GM18951 (cell line): ENCODE results near the gene FUT2.

ENCODE experiments used
- POLR2A ChIP-seq: IDR thresholded peaks from 4 replicates; pipeline ENCODE4 v1.6.1; 2011; ENCODE audit warnings: mild to moderate bottlenecking; ENCODE audit not compliant: insufficient read length, insufficient read depth; ENCODE audit errors: extremely low read depth
- in situ Hi-C: fragments of 300-500 bp; cut with MboI; formaldehyde crosslinking; loops from one replicate; pipeline ENCODE4 v1.12.0; 2022; ENCODE audit warnings: low sequenced_read_pairs, mixed read lengths, inconsistent platforms; ENCODE audit not compliant: unreplicated experiment

Gene FUT2

DNA sequence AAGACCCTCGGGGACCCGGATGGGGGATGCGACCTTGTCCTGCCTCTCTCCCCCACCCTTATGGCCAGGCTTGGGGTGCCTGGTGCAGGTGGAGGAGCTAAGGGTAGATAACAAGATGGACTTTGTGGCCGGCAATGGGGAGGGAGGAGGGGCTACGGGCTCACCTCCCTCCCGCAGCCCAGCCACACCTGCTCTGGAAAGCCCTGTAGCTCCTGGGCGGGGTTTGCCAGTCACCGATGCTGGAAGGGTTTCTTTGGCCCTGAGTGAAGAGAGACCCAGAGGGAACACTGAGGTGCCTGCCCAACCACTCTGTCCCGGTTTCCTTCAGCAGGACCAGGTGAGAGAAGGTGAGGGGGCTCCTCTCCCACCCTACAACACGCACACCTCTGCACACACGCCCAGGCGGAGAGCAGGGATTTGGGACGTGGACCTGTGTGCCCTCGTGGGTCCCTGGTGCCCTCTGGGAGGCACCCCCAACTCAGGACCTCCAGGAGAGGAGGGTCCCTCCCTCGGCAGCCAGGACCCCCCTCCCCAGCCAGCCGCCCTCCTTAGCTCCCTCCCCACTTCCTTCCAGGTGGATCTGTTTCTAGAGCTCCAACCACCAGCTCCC lies at the start of gene FUT2:
Gene FUT2, plus strand, starts transcription at position 229 of the 610 bp plus-strand sequence. CDS start 6,986 bp downstream, outside the sequence.
- no peak for TF ChIP-seq POLR2A
- in situ Hi-C loops, result no loop called here

DNA sequence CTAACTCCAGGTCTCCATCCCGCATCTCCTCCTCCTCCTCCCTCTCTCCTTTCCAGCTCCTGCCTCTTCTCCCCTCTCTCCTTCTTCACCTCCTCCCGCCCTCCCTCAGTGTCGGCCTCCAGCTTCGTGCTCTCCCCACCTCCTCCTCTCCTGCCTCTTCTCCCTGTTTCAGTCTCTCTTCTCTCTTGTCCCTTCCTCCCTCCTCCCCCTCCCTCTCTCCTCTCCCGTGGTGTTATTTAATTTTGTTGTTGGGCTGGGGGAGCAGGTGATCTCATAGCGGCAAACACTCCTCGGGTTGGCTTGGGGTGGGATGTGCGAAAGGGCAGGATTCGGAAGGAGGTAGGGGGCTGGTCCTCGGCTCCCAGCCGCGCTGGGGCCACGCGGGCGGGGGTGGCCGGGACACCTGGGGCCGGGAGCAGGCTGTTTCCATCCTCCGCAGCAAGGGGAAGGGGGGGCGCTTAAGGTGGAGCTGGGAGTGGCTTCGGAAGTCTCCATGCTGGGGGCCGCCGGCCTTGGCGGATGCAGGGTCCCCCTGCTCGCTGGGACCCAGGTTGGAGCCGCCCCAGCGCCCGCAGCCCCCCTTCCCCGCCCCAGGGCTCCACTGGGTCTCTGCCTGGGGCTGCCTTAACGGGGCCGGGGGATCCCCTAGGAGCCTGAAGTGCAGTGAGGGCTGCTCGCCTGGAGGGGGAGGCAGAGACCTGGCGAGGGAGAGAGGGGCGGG lies 49.6 kb upstream of the FUT2 start, which contains the start of gene CA11:
Gene CA11, minus strand, starts transcription at position 187 of the 721 bp plus-strand sequence. CDS start 555 bp downstream, outside the sequence.
- TF ChIP-seq POLR2A, result peak; percentile 40
- in situ Hi-C loops, result no loop called here

DNA sequence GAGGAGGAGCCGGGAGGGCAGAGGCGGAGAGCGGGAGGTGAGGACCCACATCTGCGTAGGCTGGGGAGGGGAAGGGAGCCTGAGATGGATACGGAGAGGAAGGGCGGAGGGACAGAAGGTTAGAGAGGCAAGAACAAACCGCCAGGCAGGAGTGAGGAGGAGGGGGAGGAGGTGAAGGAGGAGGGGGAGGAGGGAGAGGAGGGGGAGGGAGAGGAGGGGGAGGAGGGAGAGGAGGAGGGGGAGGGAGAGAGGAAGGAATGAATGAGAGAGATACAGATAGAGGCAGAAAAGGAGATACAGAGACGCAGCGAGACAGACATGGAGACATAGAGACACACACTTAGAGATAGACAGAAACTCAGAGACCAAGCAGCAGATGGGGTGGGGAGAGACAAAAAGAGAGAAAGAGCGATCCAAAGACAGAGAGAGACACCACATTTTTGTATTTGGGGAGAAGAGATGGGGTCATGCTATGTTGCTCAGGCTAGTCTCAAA lies 49.0 kb upstream of the FUT2 start:
- TF ChIP-seq POLR2A, result no peak
- in situ Hi-C loops, result no loop called here

DNA sequence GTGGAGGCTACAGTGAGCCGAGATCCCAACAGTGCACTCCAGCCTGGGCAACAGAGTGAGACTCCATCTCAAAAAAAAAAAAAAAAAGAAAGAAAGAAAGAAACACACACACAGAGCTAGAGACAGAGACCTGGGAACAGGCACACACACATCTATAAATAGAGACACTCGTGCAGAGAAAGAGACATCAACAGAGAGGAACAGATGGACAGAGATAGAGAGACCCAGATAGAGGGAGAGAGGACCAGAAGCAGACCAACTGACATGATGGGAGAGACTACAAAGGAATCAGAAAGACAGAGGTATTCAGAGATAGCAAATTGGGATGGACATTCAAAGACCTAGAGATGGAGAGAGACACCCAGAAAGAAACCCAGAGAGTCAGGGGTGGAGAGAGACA lies 47.6 kb upstream of the FUT2 start:
- no peak for TF ChIP-seq POLR2A
- in situ Hi-C loops, result no loop called here

DNA sequence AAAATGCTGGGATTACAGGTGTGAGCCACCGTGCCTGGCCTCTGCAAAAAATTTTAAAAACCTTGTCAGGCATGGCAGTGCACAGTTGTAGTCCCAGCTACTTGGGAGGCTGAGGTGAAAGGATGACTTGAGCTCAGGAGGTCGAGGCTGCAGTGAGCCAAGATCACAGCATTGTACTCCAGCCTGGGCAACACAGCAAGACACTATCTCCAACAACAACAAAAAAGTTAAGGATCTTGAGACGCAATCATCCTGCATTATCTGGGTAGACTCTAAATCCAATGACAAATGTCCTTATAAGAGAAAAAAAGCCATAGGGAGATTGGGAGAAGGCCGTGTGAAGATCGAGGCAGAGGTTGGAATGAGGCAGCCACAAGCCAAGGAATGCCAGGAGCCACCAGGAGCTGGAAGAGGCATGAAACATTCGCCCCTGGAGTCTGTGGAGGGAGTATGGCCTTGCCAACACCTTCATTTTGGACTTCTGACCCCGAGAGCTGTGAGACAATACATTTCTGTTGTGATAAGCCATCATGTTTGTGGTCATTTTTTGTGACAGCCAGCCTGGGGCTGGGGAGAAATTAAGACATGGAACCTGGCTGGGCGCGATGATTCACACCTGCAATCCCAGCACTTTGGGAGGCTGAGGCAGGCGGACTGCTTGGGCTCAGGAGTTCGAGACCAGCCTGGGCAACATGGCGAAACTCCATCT lies 44.6 kb upstream of the FUT2 start:
- in situ Hi-C loops, result loop anchor here (10.0 kb wide), 1 partner anchor 334 kb away; no protein-coding TSS in a partner anchor
- TF ChIP-seq POLR2A, result no peak

DNA sequence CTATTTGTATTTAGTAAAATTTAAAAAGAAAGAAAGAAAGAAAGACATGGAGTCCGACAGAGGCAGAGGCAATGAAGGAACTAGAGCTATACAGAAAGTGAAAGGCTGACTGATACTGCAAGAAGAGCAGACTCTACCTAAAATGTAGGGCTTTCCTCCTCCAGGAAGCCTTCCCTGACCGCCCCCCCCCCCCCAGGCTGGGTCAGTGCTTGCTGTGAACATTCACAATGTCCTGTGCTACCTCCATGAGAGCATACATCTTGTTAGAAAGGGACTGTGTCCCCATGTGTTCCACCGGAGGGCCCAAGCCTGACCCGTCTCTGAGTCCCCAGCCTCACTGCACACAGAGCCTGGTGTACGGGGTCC lies 44.1 kb upstream of the FUT2 start:
- no peak for TF ChIP-seq POLR2A
- in situ Hi-C loops, result loop anchor here (10.0 kb wide), 1 partner anchor 333 kb away; no protein-coding TSS in a partner anchor

DNA sequence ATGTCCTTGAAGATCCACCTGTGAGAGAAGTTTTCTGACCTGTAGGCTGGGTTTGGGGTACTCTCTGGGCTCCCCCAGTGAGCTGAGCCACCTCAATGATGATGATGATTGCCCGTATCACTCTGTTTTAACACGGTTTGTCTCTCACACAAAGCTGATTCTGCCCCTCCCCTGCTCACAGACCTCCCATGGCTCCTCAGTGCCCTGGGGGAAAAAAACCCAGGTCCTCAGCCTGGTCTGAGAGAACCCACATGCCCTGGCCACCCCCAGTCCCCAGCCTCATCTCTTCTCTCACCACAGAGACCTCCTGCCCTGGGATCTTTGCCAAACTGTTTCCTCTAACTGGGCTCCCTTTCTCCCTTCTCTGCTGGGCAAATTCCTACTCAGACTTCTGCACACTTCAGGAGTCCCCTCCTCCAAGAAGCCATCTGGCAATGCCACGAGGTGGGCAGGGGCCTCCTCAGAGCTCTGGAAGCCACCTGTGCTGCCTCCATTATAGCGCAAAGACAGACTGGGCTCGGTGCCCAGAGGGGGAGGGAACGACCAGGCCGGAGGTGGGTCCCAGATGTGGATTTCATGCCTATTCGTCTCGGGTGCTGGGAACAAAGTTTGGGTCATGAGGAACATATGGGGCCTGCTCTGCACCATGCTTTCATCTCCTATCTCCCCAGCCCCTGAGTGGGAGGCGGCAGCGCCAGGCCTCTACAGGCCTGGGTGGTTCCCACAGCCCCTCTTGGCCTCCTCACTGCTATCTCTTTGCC lies 41.3 kb upstream of the FUT2 start:
- in situ Hi-C loops, result loop anchor here (10.0 kb wide), 1 partner anchor 330 kb away; no protein-coding TSS in a partner anchor
- no peak for TF ChIP-seq POLR2A

DNA sequence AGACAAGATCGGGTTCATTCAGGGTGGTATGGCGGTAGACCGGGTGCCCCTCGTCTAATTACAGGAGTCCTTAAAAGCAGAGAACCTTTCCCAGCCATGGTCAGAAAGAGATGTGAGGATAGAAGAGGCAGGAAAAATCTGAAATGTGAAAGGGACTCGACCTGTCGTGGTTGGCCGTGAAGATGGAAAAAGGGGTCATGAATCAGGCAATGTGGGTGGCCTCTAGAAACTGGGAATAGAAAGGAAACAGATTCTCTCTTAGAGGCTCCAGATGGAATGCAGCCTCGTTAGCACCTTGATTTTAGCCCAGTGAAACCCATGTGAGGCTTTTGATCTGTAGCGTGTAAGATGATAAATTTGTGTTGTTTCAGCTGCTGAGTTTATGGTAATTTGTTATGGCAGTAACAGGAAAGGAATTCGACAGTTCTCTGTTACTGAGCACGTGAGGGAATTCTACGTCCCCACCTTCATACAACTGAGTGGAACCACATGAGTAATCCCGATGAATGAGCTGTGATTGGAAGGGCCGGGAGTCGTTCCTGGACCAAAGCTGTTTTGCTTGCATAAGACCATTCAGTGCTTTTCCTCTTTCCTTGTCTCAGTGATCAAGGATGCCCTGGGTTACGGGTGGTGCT lies 38.8 kb upstream of the FUT2 start:
- TF ChIP-seq POLR2A, result no peak
- in situ Hi-C loops, result loop anchor here (10.0 kb wide), 1 partner anchor 328 kb away; no protein-coding TSS in a partner anchor

DNA sequence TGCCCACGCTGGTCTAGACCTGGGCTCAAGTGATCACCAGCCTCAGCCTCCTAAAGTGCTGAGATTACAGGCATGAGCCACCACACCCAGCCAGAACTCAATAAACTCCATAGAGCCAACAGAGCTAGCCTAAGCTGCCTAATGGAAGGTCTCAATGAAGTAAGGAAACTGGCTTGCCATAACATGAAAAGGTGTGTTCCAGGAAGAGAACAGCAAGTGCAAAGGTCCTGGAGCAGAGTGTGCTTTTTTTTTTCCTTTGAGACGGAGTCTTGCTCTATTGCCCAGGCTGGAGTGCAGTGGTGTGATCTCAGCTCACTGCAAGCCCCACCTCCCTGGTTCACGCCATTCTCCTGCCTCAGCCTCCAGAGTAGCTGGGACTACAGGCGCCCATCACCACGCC lies 37.9 kb upstream of the FUT2 start:
- in situ Hi-C loops, result loop anchor here (10.0 kb wide), 1 partner anchor 327 kb away; no protein-coding TSS in a partner anchor

DNA sequence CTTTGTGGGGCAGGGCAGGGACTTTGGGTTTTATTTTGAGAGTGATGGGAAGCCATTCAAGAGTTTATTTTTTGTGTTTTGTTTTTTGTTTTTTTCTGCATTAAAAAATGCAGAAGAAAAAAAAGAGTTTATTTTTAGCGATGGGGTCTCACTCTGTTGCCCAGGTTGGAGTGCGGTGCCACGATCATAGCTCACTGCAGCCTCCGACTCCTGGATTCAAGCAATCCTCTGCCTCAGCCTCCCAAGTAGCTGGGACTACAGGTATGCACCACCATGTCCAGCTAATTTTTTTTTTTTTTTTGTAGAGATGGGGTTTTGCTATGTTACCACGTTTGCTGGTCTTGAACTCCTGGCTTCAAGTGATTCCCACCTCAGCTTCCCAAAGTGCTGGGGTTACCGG lies 37.3 kb upstream of the FUT2 start:
- in situ Hi-C loops, result loop anchor here (10.0 kb wide), 1 partner anchor 326 kb away; no protein-coding TSS in a partner anchor
- no peak for TF ChIP-seq POLR2A

DNA sequence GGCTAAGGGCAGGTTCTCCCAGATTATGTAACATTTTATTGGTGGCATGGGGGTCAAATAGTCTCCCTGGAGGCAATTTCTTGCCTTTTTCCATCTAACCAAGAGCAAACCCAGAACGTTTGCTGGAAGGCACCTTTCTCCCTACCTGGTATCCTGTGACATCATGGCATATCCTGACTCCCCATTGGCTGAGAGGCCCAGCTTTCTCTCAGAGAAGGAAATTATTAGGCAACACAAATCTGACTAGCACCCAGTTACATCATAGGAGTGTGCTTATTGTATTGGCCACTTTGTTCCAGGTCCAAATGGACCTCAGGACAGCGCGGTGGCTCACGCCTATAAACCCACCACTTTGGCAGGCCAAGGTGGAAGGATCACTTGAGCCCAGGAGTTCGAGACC lies 36.0 kb upstream of the FUT2 start:
- in situ Hi-C loops, result loop anchor here (10.0 kb wide), 1 partner anchor 325 kb away; no protein-coding TSS in a partner anchor

More for the DNA sequence above, 36.0 kb upstream of the FUT2 start:
- no peak for TF ChIP-seq POLR2A
